ENCODE data around the gene GTF2F2. TPM values are rescaled to one million over a fixed set of nuclear protein-coding genes. Genes with fewer than 3 reads are reported as not detected.

The GTF2F2 gene
- total RNA-seq, 1 experiment from 2014 or later: 40.1 TPM

DNA sequence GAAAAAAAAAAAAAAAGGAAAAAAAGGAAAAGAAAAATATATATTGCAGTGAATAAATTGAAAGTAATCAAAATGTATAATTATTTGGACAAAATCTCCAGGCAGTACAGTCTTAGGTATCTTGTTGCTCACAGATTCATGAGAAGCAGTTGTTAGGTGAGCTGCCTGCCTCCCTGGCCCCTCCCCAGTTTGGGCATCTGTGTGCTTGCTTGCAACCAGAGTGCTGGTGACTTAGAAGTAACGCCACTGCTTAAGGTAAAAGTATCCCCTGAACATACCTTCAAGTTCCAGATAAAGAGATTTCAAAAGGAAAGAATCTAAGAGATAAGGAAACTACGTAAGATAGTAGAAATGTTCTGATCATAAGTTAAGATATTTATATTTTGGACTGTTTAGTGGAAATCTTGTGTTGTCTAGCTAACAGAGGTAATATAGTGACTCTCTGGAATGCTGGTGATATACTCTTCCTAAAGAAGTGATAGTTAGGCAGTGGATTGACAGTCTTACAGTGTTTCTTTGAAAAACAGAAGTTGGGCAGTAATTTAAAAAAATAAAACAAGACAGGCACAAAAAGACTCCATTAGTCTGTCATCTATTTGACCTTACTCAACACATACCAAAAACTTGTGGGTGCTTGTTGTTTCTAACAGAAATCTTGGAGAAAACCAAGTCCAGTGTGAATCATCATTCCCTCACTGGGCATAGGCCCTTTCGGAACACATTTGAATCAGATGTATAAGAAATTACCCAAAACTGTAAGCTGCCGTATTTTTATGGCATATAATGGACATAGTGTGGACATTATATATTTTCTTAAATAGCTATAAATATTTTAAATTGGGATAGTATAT, 118.9 kb downstream of the GTF2F2 start:
- H3K9ac ChIP-seq (ENCODE audit: low read length): no peak overlapping the region
- H2AFZ ChIP-seq (ENCODE audit: low read depth, low read length, poor library complexity, severe bottlenecking): no peak overlapping the region
- no peaks in the 10 kb centered on the region for H3K27me3 ChIP-seq (ENCODE audit: insufficient read depth, low read length)
- H3K4me3 ChIP-seq (replicated peaks in 1 of 2; ENCODE audit: low read depth in 1 of 2, low read length in 2 of 2): no peak overlapping the region
- H3K79me2 ChIP-seq (ENCODE audit: insufficient read depth, low read length): peaks cover 41% of the 10 kb centered on the region
- TF ChIP-seq, protein P1, sequence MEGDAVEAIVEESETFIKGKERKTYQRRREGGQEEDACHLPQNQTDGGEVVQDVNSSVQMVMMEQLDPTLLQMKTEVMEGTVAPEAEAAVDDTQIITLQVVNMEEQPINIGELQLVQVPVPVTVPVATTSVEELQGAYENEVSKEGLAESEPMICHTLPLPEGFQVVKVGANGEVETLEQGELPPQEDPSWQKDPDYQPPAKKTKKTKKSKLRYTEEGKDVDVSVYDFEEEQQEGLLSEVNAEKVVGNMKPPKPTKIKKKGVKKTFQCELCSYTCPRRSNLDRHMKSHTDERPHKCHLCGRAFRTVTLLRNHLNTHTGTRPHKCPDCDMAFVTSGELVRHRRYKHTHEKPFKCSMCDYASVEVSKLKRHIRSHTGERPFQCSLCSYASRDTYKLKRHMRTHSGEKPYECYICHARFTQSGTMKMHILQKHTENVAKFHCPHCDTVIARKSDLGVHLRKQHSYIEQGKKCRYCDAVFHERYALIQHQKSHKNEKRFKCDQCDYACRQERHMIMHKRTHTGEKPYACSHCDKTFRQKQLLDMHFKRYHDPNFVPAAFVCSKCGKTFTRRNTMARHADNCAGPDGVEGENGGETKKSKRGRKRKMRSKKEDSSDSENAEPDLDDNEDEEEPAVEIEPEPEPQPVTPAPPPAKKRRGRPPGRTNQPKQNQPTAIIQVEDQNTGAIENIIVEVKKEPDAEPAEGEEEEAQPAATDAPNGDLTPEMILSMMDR (IDR thresholded peaks at IDR 0.05 in 2 of 3, conservative IDR thresholded peaks at IDR 0.05 in 1 of 3; ENCODE audit: borderline replicate concordance in 1 of 3, insufficient read depth in 1 of 3, low read depth in 2 of 3, low read length in 2 of 3): no peak
- TF ChIP-seq JUND (IDR thresholded peaks at IDR 0.05): no peak
- TF ChIP-seq SP1 (IDR thresholded peaks at IDR 0.05; ENCODE audit: low read depth): no peak
- no peak for TF ChIP-seq SRF (IDR thresholded peaks at IDR 0.05; ENCODE audit: low read depth)
- no peak for TF ChIP-seq SIN3A (IDR thresholded peaks at IDR 0.05; ENCODE audit: low read depth)
- no peak for TF ChIP-seq EZH2 (IDR thresholded peaks at IDR 0.05)
- TF ChIP-seq ELF1 (IDR thresholded peaks at IDR 0.05; ENCODE audit: borderline replicate concordance, low read depth): no peak
- H4K20me1 ChIP-seq (ENCODE audit: insufficient read depth): no peaks in the 10 kb centered on the region
- ChIA-PET CTCF (interaction anchor here (1.3 to 3.0 kb wide), 3 partner anchors 9 to 13 kb away, joined by 3 to 7 read pairs (median 4); no protein-coding TSS in a partner anchor), POLR2A (no interaction called here), RAD21 (ENCODE audit: low non-redundant PET in 1 of 2, low total read pairs in 2 of 2, uncharacterized antibody in 2 of 2, unreplicated experiment in 2 of 2) (no interaction called here)
- no peaks in the 10 kb centered on the region for H3K36me3 ChIP-seq (ENCODE audit: control insufficient read depth in 1 of 2, insufficient read depth in 2 of 2, low read length in 2 of 2)
- peaks cover 35 to 79% of the 10 kb centered on the region in 2 experiments for H3K4me1 ChIP-seq (ENCODE audit: control insufficient read depth in 1 of 2, insufficient read depth in 2 of 2, low read length in 2 of 2)
- BruUV-seq (replicated peaks): no TSS peak
- DNase-seq (ENCODE audit: low read depth, low spot score) (no peak), ATAC-seq (no peak)
- no peak overlapping the region for H3K27ac ChIP-seq (ENCODE audit: low read depth, low read length)
- intact Hi-C loops (cut with micrococcal nuclease): no loop called here
- no peaks in the 10 kb centered on the region for H3K9me2 ChIP-seq (ENCODE audit: insufficient read depth)
- no peaks in the 10 kb centered on the region for H3K9me3 ChIP-seq (ENCODE audit: control insufficient read depth in 1 of 2, insufficient read depth in 1 of 2, low read depth in 1 of 2, low read length in 2 of 2)
- no peak overlapping the region for H3K4me2 ChIP-seq (ENCODE audit: low read length)

All from HCT116 (cell line).